Activated CD8-positive, alpha-beta memory T cell treated with anti-CD3 and anti-CD28 coated beads for 1 hour (primary cell): ENCODE measurements around the gene RANGAP1.
A peak's percentile ranks its signal among the peaks of the same experiment; 100 is the strongest.

Source experiments
- DNase-seq, 2 donors: peaks; one replicate each; pipeline ENCODE4 v3.0.0-alpha.2; 2020; ENCODE audit warnings: low read depth in 1 of 2; ENCODE audit errors: extremely low read depth in 1 of 2

Gene RANGAP1

DNA sequence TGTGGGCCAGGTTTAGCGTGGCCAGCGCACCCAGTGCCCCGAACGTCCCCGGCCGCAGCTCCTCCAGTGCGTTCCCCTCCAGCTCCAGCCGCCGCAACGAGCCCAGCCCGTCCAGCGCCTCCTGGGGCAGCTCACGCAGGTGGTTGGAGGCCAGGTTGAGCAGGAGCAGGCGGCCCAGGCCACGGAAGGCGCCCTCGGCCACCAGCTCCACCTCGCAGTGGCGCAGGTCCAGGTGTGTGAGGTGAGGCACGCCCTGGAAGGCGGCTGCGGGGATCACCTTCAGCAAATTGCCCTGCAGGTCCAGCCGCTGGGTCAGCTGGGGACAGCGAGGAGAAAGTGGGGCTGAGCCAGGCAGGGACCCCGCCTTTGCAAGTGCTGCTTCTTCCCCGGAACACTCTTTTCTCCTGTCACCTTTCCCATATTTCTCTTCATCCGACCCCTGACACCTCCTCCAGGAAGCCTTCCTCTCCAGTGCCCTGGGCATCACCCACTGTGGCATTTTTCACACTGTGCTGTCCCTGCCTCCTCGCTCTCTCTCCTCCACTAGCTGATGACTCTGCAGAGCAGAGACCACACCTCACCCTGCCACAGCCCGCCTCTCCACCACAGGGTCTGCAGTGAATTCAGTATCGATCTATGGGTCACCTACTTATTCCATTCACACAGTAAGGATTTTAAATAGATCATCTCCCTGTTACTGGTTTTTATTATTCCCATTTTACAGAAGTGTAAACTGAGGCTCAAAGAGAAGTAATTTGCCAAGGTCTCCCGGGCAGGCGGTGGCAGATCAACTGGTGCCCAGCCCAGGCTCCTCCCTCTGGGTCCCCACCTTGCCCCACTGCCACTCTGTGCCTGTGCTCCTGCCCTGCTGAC is 47.2 kb downstream of the RANGAP1 start:
- DNase-seq, result no peak

DNA sequence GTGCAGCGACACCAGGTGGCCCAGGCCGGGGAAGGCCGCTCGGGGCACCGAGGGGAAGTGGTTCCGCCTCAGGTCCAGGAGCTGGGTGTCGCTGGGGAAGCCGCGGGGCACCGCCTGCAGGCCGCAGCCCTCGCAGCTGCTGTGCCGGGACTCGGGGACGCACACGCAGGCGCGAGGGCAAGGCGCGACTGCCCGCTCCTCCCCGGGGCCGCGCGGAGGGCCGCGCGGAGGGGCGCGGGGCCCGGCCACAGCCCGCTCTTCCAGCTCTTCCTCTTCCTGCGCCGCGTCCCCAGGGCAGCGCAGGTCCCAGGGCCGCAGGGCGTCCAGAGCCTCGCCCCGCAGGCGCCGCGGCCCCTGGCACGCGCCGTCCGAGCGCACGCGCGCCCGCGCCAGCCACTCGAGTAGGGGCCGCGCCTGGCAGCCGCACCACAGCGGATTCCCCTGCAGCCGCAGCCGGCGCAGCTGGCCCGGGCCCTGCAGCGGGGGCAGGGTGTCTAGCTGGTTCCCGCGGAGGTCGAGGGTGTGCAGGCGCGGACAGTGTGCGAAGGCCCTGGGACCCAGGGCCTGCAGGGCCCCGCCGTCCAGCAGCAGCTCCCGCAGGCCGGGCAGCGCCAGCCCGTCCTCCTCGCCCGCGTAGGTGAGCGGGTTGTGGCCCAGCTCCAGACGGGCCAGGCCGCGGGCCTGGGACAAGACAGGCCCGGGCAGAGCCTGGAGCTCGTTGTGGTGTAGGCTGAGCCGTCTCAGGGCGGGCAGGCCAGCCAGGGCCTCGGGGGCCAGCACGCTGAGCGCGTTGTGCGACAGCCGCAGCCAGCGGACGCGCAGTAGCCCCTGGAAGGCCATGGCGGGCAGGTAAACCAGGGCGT is 48.0 kb downstream of the RANGAP1 start:
- peak; percentile 56 to 69 for DNase-seq

DNA sequence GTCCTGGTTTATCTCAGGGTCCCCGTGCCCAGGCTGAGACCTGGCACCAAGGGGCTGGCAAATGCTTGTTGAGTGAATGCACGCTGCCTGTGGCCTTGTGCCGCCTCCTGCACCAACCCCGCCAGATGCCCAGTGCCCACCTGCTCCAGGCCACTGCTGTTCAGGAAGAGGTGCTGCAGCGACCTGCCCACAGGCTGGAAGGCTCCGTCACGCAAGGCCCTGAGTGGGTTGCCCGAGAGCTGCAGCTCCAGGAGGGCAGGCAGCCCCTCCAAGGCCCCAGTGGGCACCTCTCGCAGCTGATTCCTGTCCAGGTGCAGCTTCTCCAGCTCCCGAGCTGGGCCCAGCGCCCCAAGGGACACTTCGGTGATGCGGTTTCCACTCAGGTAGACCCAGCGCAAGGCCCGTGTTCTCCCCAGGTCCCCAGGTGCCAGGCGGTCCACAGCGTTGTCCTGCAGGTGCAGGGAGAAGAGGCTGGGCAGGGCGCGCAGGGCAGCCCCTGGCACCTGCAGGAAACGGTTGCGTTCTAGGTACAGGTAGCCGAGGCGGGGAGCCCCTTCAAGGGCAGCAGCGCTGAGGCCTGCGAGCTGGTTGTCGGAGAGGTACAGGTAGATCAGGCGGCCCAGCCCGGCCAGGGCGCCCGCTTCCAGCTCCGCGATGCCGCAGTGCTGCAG is 48.8 kb downstream of the RANGAP1 start:
- no peak for DNase-seq

DNA sequence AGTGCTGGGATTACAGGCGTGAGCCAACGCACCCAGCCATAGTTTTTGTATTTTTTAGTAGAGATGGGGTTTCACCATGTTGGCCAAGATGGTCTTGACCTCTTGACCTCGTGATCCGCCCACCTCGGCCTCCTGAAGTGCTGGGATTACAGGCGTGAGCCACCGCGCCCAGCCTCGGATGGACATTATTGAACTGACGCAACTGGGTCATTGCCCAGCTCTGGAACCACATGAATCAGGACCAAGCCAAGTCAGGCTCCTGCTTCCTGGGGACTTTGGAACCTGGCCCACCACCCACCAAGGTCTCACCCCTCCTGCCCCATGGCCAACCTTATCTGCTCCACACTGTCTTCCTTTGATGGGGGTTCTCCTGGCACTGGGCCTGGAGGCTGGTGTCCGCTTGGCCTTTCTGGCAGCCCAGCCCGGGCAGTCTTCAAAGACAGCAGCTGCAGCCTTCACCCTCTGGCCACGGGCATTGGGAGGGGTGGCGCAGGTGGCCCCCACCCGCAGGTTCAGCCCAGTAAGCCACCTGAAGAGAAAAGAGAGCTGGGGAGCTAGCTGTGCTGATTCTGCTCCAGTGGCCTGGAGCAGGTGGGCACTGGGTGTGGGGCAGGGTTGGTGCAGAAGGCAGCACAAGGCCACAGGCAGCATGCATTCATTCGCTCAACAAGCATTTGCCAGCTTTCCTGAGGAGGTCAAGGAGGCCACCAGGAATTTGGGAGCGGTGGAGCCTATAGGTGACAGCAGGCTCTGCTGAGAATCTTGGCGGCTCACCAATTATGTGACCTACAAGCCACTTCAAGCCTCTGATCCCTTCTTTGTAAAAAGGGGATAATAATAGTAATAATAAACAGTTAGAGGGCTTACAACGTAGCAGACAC is 50.9 kb downstream of the RANGAP1 start:
- DNase-seq, result no peak

DNA sequence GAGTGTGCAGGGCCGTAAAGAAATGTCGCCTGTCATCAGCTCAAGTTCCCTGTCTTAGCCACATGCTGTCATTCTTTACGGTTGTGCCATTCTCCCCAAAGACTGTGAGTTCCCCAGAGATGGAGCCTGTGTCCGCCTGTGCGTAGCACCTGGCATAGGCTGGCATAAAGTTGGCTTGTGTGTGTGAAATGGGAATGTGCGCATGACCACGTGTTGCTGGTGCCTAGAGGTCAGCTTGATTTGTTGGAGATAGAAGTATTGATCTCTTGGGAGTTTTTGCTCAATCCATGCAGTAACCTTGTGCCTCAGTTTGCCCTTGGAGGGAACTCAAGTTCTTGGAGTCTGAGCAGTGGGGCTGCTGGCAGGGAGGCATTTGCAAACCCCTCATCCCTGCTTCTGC is 54.6 kb downstream of the RANGAP1 start:
- DNase-seq, result no peak

DNA sequence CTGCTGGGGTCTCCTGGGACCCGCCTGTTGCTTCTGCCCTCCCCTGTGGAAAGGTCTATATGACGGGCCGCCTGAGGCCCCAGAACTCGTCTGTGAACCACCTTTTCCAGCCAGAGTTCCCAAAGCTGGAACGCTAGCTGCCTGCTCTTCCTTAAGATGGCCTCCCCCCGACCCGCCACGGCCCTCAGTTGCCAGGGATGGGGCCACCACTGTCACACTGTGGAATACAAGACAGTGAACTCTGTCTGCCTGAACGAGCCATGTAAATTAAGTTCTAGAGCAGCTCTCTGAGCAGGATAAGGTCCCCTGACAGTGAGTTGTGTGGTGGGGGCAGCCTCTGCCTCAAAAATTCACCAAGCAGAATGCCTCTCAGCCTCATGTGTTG is 55.6 kb downstream of the RANGAP1 start:
- DNase-seq, result no peak

DNA sequence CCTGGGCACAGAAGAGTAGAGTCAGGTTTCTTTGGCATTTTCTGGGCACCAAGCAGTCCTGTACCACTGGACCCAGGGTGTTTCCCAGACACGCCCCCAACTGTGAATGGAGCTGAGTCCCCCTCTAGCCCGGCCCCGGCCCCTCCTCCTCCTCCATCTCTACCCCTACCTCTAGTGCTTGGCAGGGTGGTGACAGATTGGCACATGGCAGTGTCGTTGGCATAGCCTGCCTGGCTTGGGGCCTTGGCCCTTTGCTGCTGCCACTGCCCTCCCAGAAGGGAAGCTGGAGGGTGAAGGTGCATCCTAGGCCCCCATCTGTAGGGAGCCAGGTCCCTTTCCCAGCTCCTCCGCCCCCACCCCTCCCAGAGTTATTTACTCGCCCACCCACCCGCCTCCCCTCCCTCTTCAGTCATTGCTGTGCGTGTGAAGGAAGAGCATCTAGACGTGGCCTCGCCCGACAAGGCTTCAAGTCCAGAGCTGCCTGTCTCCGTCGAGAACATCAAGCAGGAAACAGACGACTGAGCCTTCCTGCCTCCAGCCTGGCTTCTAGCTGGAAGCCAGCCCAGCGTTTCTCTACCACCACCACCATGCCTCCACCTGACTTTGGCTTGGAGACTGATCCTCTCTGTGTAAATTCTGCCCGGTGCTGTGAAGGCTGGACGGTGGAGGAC is 56.1 kb downstream of the RANGAP1 start:
- no peak for DNase-seq

DNA sequence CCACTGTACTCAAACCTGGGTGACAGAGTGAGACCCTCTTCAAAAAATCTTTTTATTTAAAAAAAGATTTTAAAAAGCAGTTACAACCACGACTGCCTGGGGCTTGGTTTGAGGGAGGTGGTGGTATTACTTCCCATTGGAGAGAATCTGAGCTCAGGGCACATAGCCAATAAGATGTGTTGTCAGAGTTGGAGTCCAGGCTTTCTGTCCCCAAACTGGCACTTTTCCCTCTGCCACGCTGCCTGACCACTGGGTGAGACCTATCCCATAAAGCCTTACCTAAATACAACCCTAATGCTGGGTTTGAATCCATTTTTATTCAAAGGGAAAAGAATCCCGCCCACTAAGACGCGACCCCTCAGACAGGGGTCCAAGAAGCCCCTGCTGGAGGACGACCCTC is 56.8 kb downstream of the RANGAP1 start:
- DNase-seq, result no peak

DNA sequence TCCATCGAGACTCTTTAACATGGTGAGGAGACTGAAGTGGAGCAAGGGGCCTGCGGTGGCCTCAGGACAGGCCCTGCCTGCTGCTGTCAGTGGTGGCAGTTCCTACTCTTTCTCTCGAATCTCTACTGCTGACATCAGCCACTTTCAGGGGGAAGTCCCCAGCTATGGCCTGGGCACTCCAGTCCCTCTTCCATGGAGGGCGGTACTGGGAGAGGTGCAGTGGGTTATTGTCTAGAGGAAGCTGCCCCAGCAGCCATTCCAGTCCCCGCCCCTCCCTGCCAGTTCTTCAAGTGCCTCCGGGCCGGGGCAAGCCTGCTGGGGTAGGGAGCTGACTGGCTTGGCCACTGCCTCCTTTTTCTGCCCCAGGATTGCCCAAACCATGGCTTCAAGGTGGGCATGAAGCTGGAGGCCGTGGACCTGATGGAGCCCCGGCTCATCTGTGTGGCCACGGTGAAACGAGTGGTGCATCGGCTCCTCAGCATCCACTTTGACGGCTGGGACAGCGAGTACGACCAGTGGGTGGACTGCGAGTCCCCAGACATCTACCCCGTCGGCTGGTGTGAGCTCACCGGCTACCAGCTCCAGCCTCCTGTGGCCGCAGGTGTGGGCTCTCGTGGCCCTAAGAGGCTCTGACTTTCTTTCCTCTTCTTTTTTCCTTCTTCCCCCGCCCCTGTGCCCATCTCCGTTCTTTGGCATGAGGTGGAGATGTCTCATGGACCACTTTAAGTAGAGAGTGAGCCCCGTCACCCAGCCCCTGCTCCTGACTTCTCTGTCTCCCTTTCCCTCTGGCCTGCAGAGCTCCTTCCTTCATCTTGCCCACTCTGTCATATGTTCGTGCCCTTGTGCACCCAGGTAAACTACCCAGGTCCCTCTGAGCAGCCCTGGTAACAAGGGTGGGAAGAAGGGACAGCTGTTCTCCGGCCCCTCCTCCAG is 59.0 kb downstream of the RANGAP1 start:
- DNase-seq, result no peak

DNA sequence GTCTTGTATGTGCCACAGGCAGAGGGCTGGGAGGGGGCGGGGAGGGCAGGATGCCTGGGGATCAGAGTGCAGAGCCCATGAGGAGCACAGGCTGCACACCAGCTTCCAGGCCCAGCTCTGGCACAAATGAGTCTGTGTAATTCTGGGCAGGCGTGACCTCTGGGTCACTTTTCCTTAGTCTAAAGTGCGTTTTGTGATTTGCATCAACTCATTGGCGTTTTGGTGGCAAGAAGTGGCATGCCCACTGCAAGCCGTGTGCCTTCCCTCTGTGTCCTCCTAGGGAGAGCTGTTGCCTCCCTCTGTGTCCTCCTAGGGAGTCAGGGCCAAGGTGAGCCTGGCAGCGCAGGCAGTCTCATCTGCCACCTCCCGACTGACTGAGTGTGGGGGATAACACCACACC is 62.5 kb downstream of the RANGAP1 start:
- no peak for DNase-seq

DNA sequence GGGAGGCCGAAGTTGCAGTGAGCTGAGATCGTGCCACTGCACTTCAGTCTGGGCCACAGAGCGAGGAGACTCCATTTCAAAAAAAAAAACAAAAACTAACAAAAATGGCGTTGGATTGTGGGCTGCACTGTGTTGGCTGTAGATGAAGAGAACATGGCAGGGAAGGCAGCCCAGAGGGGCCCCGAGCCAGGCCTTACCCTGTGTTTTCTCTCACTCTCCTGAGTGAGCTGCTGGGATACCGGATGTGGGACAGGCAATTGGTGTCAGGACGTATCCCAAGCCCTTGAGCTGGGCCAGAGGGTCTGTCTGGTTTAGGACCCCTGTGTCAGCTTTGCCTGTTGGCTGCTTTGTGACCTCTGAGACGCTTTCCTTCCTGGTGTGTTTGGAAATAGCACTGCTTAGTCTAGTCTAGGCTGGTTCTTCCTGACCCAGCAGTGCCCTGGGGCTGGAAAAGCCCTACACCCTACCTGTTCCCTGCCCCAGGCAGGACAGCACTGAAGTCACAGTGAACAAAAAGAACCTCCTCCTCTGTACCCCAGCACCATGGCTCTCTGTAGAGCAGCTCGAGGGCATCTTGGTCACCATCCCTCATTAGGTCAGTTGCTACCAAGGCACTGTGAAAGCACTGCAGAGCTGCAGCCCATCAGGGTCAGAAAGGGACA is 63.0 kb downstream of the RANGAP1 start:
- no peak for DNase-seq

DNA sequence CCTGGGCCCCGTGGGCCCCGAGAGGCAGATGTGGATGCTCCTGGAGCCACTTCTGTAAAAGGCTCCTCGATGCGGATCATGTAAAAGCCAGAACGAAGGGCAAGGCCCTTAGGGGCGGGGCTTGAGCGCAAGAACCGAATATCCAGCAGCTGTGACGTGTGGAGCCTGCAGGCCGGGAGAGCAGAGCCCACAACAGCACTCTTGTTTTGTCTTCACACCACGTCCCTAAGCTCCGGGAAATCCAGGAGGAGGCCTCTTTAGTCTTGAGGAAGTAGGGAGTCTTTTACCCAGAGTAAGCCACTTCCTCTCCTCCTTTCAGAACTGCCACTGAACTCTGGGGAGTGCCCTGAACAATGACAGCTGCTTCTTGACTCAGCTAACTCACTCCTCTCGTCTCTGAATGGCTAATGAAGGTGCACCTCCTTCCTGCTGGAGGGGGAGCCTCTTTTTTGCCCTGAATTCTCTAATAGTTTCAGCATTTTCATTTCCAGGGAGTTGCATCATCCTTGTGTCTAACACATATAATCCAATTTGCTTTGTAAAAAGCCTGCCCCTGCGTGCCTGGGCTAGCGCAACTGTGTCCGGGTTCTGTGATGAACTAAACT is 68.3 kb downstream of the RANGAP1 start:
- no peak for DNase-seq

DNA sequence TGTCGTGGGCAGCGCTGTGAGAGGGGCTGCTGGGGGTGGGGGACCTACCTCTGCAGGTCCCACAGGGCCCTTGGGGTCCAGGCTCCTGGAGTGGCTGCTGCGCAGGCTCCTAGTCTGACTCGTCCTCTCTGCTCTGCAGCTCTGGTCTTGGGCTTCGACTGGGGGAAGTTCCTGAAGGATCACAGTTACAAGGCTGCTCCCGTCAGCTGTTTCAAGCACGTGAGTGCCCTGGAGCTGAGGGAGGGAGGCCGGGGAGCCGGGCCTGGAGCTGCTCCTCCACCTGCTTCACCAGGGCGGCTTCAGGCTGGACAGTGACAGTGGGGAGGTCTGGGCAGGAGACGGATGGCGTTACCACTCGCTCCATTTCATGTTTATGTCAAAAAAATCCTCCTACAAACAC is 69.0 kb downstream of the RANGAP1 start:
- no peak for DNase-seq

DNA sequence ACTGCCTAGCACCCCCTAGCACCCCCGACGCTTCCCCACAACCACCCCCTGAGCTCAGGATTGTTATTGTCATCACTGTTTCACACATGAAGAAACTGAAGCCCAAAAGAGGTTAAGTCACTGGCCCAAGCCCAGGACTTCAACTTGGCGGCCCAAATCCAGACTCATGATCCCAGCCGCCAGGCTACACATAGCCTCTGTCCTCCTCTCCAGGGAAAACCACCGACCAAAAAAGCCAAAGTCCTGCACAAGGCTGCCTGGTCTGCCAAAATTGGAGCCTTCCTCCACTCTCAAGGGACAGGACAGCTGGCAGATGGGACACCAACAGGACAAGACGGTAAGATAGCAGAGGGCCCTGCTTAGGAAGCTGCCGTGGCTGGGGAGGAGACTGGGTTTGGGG is 70.1 kb downstream of the RANGAP1 start:
- no peak for DNase-seq

DNA sequence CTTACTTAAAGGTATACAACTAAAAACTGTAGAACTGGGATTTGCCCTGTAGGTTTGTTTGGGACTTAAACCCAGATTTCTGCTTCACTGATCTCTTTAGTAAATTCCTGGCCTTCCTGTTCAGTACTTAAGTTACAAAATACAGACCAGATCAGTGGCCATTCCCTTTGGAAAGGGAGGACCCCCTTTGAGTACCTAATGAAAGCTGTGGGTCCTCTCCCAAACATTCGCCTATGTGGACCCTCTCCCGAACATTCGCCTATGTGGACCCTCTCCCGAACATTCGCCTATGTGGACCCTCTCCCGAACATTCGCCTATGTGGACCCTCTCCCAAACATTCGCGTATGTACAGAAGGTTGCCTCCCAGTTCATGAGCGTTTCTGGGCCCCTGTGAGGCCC is 70.6 kb downstream of the RANGAP1 start:
- no peak for DNase-seq

DNA sequence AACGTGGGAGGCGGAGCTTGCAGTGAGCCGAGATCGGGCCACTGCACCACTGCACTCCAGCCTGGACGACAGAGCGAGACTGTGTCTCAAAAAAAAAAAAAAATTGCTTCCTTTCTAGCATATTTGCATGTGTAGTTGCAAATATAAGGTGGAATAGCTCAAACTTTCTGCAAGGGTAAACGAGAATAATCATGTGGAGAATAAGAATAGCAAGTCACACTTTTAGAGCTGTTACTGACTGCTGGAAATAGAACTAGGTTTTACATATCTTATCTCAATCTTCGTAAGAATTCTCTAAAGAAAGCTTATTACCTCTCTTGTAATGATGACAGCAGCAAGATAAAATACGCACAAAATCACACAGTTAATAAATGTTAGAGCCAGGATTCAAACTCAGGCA is 79.3 kb downstream of the RANGAP1 start:
- no peak for DNase-seq

DNA sequence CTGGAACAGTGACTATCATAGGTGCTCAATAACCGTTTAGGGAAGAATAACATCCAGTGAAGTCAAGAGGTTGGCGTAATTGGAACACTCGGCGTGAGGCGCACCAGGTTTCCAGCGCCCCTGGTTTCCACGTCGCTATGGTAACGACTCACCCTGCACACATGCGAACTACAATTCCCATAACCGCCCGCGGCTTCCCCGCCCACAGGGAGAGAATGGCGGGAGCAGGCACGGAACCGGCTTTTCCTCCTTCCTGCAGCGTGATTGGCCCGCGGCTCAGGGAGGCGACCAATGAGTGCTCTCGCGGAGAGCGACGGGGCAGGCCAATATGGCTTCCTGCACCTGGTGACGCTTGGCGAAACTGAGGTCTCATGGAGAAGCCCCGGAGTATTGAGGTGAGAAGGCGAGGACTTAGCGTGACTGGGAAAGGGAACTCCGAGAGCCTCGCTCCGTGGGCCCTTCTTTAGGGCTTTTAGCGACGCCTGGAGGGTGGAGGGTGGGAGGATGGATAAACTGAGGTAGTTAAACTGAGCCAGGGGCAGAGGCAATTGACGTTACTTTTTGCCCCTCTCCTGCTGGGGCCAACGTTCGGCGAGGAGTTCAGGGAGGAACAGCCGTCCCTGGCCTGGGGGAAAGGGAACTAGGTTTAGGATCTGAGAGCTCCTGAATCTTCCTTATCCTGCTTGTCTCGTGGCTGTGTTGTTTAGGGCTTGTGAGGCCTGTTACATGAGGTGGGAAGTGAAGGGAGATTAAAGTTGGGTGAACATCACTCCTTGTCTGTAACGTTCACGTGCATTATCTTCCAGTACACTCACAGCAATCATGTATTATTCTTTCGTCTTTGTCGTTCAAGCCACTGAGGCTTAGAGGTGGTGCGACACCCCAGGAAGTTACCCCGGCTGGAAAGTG is 80.7 kb downstream of the RANGAP1 start, which contains the start of gene L3MBTL2:
Gene L3MBTL2, plus strand, starts transcription at position 321 of the 909 bp plus-strand sequence. Its CDS starts 51 bp downstream, at position 372.
- peak; percentile 97 for DNase-seq
